ENCODE measurements around the gene USH1C.

The USH1C gene

GRCh38 chr11:17498058-17498457, 46.2 kb downstream of the USH1C start:
- DNase-seq = no peak

GRCh38 chr11:17496406-17496805, 47.8 kb downstream of the USH1C start:
- no peak for DNase-seq

GRCh38 chr11:17494019-17494418, 50.2 kb downstream of the USH1C start:
- DNase-seq = no peak

GRCh38 chr11:17490938-17491337, 53.3 kb downstream of the USH1C start:
- no peak for DNase-seq

DNA sequence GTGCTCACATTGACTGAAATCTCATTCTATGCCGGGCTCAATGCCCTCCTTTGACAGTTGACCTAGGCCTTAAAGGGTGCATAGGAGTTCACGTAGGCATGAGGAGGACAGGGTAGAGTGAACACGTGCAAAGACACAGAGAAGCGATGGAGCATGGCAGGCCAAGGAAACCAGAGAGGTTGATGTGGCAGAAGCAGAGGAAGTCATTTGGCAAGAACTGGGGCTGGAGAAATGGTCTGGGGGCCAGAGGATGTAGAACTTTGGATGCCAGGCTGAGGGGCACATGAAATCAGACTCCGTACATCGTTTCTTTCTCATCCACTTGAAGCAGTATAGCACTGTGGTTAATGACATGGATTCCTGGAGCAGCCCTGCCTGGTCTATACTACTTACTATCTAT, 54.0 kb downstream of the USH1C start:
- no peak for DNase-seq

- no peak for DNase-seq
Measured at GRCh38 chr11:17489751-17490150, 54.5 kb downstream of the USH1C start.

GRCh38 chr11:17488563-17488962, 55.7 kb downstream of the USH1C start:
- no peak for DNase-seq

DNA sequence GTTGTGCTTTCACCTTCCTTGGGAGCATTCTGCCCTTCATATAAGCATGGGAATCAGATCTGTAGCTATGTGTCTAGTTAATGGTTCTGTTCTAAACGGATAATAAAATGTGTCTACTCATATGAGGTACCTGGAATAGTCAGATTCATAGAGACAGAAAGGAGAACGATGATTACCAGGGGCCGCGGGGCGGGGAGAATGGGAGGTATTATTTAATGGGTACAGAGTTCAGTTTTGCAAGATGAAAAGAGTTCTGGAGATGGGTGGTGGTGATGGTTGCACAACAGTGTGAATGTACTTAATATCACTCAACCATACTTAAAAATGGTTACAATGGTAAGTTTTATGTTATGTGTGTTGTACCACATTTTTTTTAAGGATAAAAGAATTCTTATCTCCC, 57.6 kb downstream of the USH1C start:
- no peak for DNase-seq

GRCh38 chr11:17483505-17483904, 60.7 kb downstream of the USH1C start:
- DNase-seq = no peak

DNA sequence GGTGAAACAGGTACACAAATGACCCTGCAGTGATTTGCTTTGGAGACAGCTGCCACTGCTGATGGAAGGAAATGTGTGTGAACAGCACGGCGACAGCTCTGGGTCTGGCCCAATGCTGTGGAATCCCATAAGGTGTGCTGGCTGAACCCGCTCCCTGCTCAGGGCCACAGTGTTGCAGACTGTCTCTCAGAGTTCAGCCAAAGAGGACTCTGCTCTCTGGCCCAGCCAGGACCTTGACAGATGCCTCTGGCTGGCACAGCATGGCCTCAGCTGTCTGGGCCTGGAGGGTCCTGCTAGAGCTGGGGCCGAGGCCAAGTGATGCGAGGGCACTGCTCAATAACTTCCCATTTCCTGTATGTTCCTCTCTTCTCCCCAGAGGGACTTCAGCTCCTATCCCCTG, 62.3 kb downstream of the USH1C start:
- no peak for DNase-seq

GRCh38 chr11:17479284-17480214, 64.7 kb downstream of the USH1C start:
- no peak for DNase-seq

GRCh38 chr11:17478070-17478469, 66.1 kb downstream of the USH1C start:
- no peak for DNase-seq

GRCh38 chr11:17477361-17477760, 66.9 kb downstream of the USH1C start:
- DNase-seq = no peak

- DNase-seq = no peak
Measured at GRCh38 chr11:17477084-17477333, 67.2 kb downstream of the USH1C start.

- no peak for DNase-seq
Measured at GRCh38 chr11:17476317-17477083, 67.7 kb downstream of the USH1C start, which contains the start of gene ABCC8. ABCC8 (minus strand) TSS chr11:17476845; CDS start chr11:17476776, 69 bp downstream.

- DNase-seq = no peak
Measured at GRCh38 chr11:17475666-17476316, 68.4 kb downstream of the USH1C start.

DNA sequence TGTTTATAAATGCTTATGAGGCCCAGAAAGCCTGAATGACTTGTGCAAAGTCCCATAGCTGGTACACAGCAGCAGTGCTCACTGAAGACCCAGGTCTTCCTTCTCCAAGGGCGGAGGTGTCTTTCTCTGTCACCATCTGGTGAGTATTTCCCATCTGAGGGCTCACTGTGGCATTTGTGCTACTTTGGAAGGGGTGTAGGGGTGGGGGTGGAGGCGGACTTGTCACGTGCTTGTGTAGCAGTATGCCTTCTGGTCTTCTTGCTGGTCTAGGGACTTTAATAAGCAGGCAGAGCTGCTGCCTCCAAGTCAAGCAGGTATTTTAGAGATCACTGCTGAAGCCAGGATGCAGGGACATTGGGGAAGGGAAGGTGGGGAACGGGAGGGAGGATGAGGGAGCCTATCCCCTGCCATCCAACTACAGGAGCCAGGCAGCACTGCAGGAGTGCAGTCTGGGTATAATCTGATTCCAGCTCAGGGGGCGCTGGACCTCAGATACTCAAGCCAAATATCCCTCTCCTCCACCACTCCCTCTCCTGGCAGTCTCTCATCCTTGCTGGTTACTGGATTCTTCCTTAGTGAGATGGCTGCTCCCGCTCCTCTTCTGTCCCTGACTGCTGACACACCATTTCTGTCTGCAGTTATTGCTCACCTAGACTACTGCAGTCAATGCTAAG, 71.0 kb downstream of the USH1C start:
- DNase-seq = no peak

GRCh38 chr11:17472467-17472866, 71.7 kb downstream of the USH1C start:
- no peak for DNase-seq

- DNase-seq = no peak
Measured at GRCh38 chr11:17471501-17471900, 72.7 kb downstream of the USH1C start.

DNA sequence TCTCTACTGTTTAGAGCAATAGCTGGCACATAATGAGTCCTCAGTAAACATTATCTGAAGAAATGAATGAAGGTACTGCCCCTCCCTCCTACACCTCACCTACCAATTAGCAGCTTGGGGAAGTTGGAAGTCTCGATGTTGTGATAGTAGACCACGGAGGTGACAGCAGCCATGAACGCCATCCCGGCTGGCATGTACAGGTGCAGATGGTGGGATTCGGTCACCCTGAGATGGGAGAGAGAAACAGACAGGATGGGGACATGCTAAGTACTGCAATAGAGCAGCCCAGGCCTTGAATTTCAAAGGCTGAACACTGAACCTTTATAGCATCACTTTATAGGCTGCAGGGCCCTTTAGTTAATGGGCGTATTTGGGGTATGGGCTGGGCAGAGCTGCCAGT, 74.2 kb downstream of the USH1C start:
- no peak for DNase-seq

GRCh38 chr11:17468122-17468521, 76.1 kb downstream of the USH1C start:
- no peak for DNase-seq

GRCh38 chr11:17463546-17464174, 80.6 kb downstream of the USH1C start:
- no peak for DNase-seq

GRCh38 chr11:17462940-17463339, 81.3 kb downstream of the USH1C start:
- DNase-seq = no peak
